Brain pericyte (primary cell): ENCODE data around the gene THPO.
A peak's percentile ranks its signal among the peaks of the same experiment; 100 is the strongest.

Experiments
- DNase-seq: peaks from one replicate; pipeline ENCODE4 v3.0.0-alpha.2; 2012; ENCODE audit warnings: low read depth, low spot score

The THPO gene

DNA sequence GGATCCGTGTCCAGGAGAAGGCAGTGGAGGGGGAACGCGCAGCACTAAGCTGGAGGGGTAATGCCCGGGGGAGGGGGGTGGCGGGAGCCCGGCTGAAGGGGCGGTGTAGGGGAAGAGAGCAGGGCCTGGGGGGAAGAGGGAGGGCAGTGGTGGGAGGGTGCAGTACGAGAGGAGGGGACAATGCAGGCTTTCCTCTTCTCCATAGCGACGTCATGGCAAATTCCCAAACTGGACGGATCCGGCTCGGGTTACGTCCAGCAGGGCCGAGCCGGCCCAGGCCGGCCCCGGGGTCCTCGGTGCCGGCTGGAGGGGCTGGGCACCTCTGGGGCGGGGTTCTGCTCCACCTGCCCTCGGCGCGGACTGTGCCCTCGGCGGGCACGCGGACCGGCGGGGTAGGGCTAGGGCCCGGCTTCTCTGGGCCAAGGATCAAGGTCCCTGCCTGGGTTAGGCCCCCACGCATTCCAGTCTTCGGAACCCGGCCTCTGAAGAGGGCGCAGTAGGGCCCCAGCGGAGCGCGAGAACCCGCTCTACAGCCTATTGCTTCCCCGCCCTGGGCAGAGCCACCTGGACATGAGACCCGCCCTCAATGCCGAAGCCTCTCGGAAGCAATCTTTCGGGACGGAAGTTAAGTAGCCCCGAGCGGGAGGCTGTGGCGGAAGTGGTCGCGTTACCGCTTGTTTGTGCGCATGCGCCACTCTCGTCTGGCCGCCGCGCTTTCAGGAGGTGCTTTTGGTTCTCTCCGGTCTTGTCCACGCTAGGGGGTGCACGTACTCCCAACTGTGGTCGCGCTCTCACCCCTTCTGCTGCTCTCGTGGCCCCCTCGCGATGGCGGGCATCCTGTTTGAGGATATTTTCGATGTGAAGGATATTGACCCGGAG lies 15.1 kb downstream of the THPO start:
- DNase-seq = peak; percentile 93

DNA sequence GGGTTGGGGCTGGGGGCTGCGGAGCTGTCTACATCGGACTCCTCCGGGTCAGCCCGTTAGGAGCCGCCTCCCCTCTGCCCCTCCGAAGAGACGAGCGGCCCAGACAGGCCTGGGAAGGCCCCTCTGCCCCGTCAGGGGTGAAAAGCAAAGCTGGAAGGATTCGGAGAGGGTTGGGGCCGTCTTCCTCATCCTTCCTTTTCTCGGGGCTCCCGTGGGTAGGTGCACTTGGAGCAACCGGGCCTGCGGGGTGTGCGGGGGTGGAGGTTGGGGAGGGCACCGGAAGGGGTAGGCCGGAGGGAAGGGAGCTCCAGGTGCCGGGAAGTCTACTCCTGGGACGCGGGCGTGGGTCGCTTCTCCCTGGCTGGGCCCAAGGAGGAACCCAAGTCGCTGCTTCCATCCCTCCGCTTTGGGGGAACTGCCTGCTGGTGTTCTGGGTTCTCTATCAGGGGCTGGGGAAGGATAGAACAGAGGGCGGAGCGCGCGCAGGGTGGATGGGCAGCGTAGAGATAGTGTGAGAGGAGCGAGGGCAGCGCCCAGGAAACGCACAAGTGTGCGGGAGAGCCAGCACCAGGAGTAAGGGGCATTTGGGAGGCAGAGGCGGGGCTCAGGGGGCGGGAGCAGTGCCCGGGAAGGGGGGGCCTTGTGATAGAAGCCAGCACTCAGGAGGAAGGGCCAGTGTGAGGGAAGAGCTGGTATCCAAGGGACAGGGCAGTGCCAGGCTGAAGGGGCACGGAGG lies 15.9 kb downstream of the THPO start:
- no peak for DNase-seq

DNA sequence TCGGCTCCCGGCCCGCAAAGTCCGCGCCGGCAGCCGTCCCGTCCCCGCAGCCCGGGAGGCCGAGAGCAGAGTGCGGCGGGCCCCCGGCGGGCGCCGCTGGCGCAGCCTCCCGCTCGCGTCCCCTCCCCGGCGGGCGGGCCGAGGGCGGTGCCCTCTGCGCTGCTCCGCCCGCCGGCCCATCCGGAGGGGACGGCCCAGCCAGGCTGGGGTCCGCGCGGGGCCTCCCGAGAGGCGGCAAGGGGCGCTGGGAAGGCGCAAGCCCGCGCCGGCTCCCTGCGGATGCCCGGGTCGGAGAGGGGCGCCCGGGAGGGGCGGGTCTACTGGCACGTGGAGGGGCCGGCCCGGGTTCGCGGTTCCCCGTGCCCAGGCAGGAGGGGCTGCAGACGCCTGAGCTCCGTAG lies 16.5 kb downstream of the THPO start, which contains the start of the genes CLCN2 and POLR2H:
TSS of gene CLCN2 (minus strand) at position 74 of the 400 bp plus-strand sequence. CDS start 126 bp downstream, outside the sequence.
TSS of gene POLR2H (plus strand) at position 179 of the 400 bp plus-strand sequence. CDS start 1,783 bp downstream, outside the sequence.
- DNase-seq = no peak

DNA sequence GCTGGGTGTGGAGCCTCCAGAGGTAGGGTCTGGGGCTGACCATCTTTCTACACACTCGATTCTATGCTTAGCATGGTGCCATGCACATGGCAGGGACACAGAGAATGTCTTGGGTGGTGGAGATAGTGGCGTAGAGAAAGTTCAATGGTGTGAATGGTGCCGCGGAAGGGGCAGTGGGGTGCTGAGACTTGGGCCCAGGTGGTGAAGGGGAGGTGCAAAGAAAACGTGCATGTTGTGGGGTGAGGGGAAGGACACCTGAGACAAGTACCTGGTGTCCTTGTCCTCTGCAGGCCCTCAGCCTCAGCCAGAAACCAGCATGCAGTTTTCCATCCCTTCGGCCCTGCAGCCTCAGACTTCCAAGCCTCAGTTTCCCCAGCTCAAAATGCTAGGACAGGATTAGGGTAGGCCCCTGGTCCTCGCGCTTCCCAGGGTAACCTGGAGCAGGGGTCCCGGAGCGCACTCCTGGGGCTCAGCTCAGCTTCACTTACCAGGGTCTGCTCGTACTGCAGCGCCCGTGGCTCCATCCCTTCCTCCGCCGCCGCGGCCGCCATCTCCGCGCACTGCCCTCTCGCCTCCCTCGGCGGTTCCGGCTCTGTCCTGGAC lies 17.0 kb downstream of the THPO start:
- no peak for DNase-seq

DNA sequence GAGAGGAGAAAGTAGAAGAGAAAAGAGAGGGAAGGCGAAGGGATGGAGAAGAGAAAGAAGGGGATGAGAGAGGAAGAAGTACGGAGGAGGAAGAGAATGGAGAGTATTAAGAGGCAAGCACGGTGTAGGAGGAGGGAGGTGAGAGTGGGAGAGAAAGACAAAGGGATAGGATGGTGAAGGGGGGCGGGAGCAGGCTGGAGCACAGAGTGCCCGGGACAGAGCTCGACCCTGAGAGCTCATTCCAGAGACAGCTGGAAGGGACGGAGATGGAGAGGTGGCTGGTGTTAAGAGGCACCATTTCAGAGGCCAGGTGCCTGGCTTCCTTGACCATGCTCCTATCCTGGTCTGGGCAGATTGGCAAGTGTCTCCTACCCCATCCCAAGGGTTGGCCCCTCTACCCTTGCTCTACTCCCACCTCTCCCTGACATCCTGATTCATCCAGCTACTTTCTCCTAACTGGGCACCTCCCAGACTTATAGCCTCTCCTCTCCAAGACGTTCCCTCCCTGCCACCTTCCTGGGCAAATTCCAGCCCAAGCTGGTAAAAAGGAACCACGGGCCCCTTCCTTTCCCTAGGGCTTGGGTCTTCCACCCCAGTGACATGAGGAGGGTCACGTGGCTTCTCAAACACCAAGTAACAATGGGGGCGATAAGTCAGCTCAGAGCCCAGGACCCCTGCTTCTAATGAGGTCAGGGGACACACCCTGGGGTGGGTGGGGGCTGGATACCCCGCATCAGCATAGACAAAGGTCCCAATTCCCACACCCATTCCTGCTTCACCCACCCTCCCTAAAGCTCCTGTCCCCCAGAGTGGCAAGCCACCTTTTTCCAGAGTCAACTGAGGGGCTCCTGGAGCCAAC lies 17.7 kb downstream of the THPO start:
- no peak for DNase-seq

DNA sequence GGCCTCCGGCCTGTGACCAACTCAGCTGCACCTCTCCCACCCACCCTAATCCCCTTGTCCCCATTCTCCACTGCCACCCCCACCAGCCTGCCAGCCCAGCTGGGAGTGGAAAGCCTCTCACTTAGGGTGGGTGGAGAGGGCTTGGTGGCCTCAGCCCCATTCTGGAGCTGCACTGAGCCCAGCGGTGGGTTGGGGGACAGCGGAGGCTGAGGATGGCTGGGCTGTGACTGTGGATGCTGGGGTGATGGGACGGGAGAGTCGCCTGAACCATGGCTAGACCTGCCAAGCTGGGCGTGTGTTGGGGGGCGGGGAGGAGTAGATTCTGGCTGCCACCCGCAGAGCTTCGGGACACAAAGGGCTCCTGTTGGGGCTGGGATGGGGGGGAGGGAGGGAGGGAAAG lies 18.4 kb downstream of the THPO start:
- no peak for DNase-seq

DNA sequence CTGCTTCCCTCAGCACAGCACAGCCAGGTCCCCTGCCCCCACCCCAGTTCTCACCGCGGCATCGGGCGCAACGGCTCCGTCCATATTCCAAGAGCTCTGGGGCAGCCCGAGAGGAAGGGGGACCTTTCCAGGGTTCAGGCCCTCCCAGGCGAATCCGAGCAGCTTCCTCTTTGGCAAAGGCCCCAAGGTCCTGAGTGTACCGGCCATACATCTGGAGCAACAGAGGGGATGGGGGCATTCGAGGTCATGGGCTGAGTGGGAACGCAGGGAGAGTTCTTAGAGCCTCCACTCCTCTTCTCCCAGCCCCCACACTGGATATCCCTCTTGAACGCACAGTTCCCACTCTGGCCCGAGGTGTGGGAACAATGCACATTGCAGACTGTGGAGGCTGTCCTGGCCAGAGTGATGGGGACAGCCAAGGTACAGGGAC lies 19.1 kb downstream of the THPO start:
- DNase-seq = no peak

DNA sequence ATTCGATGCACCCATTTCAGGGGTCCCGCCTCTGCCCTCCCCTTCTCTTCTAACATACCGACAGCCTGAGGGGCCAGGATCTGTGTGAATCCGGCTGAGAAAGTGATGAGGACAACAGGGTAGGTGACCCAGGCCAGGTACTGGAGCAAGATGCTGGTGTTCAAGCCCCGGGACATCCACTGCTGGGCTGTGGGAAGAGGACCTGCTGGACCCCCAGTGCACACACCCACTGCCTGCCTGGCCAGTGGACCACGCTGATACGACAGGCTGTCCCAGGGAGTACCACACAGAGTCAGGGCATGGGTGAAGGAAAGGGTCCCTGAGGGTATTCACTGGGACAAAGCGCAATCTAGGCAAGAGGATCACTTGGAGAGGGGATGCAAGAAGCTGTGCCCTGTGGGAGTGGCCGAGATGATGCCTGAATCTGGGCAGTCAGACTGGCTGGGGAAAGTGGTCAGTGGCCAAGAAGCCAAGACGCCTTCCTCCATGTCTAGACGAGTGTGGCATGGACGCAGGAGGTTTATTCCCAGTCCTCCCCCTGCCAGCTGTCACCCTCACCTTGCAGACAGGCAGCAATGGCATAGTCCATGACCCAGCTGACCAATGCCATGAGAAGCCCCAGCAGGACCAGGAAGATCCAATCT lies 19.8 kb downstream of the THPO start:
- DNase-seq = no peak

DNA sequence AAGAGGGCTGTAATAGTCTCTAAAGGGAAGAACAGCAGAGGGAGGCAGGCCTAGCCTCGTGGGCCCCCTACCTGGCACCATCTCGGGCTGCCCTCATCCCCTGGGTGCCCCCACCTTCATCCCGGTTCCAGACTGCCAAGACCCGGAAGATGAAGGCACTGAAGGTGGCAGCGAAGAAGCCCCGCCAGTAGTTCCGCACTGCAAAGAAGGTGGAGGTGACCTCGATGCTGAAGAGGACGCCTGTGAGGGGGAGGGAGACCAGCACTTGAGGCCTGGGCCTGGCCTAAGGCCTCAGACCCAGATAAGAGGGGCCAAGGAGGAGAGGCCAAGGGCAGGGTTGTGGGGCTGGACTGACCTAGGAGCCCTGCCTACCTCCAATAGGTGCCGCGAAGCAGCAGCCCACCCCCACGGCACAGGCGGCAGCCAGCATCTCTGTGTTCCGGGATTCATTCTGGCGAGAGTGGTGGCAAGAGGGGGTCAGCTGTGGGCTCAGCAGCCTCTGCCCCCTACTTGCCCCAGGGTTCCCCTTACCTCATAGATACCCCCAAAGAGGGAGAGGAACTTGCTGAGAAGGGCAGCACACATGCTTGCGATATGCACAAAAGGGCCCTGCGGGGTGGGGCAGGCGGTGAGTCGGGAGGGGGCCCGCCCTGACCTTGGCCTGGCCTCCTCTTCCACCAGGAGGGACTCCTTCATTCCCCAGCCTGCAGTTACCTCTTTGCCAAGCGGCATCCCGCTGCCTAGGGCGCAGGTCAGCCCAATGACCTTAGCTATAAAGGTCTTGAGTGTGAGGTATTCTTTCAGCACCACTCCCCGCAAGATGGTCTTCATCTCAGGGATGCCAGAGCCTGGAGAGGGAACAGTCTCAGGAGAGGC lies 20.5 kb downstream of the THPO start:
- no peak for DNase-seq

DNA sequence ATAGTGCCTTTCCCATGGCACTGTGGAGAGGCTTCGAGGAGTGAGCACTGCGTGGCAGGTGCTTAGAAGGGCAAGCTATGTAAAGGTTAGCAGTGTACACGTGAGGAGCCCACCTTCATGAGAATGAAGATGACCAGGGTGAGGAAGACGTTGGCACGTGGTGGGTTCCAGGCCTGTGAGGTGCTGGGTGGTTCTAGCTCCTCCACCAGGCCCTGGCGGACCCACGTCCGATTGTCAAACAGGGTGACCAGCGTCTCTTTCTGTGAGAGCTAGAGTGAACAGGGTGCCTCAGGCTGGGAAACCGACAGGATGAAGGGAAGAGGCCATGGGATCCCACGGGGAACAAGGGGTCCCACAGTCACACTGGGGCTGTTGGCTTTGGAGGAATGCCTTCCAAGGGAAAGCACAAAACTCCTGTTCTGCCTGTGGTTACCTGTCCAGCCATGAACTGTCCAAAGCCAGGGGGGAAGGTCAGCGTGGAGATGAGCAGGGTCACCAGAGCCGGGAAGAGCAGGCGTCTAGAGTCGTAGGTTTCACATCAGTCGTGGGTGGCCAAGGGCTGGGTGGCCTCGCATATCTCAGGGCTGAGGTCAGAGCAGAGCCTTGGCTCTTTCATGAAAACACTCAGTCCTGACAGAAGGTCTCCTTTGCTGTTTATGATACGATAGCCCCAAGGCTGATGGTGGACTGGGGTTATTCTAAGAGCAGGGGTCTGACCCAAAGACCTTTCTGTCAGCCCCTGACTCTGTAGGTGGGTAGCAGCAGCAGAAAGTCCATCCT lies 22.6 kb downstream of the THPO start:
- DNase-seq = no peak

DNA sequence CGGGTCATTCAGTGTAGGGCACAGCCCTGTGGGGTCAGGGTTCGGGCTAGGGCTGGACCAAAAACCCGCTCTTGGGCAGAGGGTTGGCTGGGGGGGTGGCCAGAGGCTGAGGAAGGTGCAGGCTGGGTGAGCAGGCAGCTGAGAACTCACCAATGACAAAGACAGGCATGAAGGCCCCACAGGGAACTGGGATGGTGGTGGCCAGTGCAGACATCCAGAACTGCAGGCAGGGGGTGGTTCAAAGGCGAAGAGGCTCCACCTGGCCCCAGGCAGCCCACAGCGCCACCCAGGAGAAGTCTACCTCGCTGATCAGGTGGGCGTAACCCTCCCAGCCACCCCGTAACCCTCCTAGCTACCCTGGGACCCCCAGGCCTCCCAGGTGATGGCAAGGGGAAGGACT lies 23.3 kb downstream of the THPO start:
- DNase-seq = no peak

DNA sequence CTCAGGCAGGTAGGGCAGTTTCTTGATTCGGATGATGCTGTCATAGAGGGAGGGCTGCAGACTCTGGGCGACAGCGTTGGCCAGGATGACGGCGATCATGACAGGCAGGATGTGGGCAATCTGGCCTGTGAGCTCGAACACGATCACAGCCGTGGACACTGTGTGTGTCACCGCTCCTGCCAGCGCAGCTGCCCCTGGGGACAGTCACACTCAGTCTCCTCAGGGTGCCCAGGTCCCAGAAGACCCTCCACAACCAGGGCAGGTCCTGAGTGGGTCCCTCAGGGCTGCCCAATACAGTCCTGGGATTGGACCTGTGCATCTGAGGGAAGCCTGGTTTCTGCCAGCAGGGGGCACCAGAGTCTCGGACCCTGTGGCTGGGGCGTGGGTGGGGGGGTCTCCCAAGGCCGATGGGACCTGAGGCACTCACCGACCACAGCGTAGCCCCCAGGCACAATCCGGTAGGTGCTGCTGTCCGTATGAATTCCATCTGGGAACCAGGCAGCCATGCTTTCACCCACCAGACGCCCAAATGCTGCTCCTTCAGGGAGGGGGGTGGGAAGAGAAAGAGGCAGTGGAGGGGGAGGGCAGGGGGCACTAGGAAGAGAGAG lies 23.8 kb downstream of the THPO start:
- no peak for DNase-seq

DNA sequence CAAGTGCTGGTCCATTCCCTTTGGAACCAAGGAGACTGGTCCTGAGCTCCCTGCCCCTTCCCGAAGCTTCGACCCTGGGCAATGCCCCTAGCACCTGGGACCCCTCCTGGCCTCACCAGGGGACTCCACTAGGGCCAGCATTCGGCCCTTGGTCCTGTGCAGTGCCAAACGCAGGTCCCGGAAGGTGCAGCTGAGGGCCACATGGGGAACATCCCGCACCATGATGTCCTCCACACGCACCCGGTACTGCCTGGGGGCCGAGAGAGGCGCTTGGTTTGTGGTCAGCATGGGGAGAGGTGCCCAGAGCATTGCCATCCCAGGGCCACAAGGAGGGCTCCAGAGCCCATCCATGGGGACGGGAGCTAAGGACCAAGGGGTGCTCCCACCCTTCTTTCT lies 24.5 kb downstream of the THPO start:
- no peak for DNase-seq

DNA sequence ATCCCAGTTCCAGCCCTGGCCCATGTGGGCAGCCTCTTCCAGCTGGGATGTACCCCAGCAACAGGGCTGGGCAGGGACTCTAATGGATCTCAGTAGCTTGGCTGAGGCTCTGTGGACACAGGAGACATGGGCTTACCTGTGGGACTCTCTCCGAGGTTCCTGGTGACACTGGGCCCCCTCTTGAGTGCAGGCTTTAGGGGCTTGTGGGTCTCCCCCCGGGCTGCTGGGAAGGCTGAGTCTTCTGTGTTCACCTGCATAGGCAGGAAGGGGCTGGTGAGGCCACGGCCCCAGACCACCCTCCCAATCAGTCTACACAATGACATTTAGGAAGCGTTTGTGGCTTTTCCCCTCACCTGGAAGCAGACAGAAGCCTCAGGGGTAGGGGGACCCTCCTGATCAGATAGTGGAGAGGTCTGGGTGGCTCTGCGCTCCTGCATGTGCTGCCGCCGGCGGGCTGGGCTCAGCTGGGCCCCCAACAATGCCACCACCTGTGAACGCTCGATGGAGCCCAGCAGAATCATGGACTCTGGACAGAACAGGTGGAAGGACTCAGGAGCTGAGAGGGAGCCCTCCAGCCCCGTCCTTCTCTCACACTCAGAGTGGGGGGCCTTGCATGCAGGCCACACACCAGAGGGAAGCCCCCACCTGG lies 25.0 kb downstream of the THPO start:
- no peak for DNase-seq

DNA sequence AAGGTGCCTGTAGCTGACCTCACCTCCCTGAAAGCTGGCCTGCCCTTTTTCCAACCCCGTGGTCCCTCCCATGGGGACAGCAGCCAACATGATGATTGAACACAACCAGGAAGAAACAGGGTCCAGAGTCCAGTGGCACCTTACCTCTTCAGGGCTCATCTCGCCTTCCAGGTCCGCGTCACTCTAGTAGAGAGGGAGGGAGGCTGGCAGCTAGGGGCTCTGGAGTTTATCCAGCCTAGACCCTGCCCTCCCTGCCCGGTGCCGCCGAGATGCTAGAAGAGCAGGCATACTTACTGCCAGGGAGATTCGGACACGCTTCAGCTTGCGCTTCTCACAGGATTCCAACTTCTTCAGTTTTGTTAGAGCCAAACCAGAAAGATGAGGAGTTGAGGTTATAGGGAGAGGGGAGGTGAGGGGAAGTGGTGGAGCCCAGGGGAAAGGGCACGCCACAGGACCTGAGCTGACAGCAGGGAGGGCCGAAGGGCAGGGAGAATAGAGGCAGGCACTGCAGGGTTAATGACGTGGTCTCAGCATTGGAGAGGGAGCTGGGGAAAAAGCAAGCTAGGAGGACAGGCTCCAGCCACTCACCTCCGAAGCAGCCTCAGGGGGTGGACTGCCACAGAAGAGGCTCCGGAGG lies 25.7 kb downstream of the THPO start:
- no peak for DNase-seq

DNA sequence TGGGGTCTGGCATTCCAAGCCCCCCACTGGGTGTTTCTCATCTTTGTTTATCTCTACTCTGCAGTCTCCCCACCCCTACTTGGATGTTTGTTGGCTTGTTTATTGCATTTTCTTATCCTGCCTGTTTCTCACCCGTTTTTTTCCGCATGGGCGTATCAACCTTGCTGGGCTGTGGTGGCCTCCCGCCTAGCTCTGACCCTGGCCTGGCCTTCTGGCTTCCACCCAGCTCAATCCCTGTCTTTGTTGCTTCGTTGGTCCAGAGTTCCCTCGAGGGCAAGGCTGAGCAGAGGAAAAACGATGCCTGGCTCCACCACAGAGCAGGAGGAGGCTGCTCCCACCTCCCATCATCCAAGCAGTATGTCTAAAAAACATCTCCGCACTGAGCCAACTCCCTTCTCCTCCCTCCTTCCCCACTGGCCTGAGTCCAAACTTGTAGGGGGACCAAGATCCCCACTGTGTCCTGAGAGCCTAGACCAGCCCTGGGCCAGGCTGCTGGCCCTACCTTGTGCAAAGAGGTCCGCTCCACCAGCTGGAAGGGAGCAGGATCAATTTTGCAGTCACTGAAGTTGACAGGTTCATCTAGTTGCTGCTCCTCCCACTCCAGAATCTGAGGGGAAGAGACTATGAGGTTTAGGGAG lies 26.4 kb downstream of the THPO start:
- DNase-seq = peak; percentile 69

DNA sequence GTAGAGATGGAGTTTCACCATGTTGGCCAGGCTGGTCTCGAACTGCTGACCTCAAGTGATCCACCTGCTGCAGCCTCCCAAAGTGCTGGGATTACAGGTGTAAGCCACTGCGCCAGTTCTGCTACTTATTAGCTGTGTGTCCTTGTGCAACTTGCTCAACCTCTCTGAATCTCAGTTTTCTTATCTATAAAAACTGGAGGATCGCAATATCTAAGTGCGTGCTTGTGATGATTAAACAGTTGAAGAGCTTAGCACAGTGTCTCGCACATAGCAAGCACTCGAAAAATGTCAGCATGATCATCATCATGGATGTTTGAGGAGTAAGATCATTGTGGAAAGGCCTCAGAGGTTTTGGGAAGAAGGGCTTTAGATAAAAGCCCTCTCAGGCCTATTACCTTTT lies 27.4 kb downstream of the THPO start:
- DNase-seq = no peak
